GM23338 (cell line): ENCODE data around the gene GP1BB. TPM values are rescaled to one million over a fixed set of nuclear protein-coding genes. Genes with fewer than 3 reads are reported as not detected.

Experiments used
- ATAC-seq: fragments of 200-7000 bp; cut with Tn5 transposase; 3 replicates; pipeline ENCODE4 v1.9.1; 2020
- DNase-seq: peaks from one replicate; pipeline ENCODE4 v3.0.0-alpha.2; 2015; ENCODE audit warnings: low spot score
- H2AFZ ChIP-seq: fragments of 200-600 bp; sonication (generic); 2 replicates; pipeline ENCODE4 v1.8.0; 2016; ENCODE audit warnings: antibody characterized with exemption, mild to moderate bottlenecking, moderate library complexity
- H3F3A ChIP-seq: fragments of 200-600 bp; sonication (generic); replicated peaks from 2 replicates; pipeline ENCODE4 v1.8.0; 2017; ENCODE audit warnings: antibody characterized with exemption, mixed run types, low read depth
- H3K27ac ChIP-seq: fragments of 200-600 bp; sonication (generic); 2 replicates; pipeline ENCODE4 v1.6.1; 2016; ENCODE audit warnings: low read depth
- H3K27me3 ChIP-seq: fragments of 200-600 bp; sonication (generic); 2 replicates; pipeline ENCODE4 v1.8.0; 2016; ENCODE audit warnings: mild to moderate bottlenecking, mixed run types, moderate library complexity; ENCODE audit not compliant: insufficient read depth
- H3K36me3 ChIP-seq: fragments of 200-600 bp; sonication (generic); 2 replicates; pipeline ENCODE4 v1.8.0; 2016; ENCODE audit warnings: mild to moderate bottlenecking; ENCODE audit not compliant: insufficient read depth
- H3K4me1 ChIP-seq: fragments of 200-600 bp; sonication (generic); 2 replicates; pipeline ENCODE4 v1.8.0; 2016; ENCODE audit warnings: mild to moderate bottlenecking, moderate library complexity; ENCODE audit not compliant: insufficient read depth
- H3K4me2 ChIP-seq: fragments of 200-600 bp; sonication (generic); 2 replicates; pipeline ENCODE4 v1.7.1; 2017; ENCODE audit warnings: mixed run types
- H3K4me3 ChIP-seq: fragments of 200-600 bp; sonication (generic); 2 replicates; pipeline ENCODE4 v1.6.1; 2016; ENCODE audit warnings: mixed run types
- H3K79me2 ChIP-seq: fragments of 200-600 bp; sonication (generic); replicated peaks from 2 replicates; pipeline ENCODE4 v1.8.0; 2017; ENCODE audit warnings: mild to moderate bottlenecking; ENCODE audit not compliant: insufficient read depth
- H3K9me2 ChIP-seq: fragments of 200-600 bp; sonication (generic); 2 replicates; pipeline ENCODE4 v1.8.0; 2017; ENCODE audit not compliant: insufficient read depth
- H4K20me1 ChIP-seq: fragments of 200-600 bp; sonication (generic); replicated peaks from 2 replicates; pipeline ENCODE4 v1.8.0; 2017; ENCODE audit warnings: mild to moderate bottlenecking; ENCODE audit not compliant: insufficient read depth
- H3K27ac Mint-ChIP-seq: 2 replicates; pipeline ENCODE4 v1.8.0; 2020; ENCODE audit warnings: inconsistent platforms, mild to moderate bottlenecking, moderate library complexity, mixed read lengths
- H3K27me3 Mint-ChIP-seq: 3 replicates; pipeline ENCODE4 v1.8.0; 2022; ENCODE audit warnings: low read depth, mild to moderate bottlenecking, moderate library complexity, mixed read lengths, inconsistent platforms; ENCODE audit not compliant: insufficient read depth, poor library complexity
- H3K36me3 Mint-ChIP-seq: 3 replicates; pipeline ENCODE4 v1.8.0; 2021; ENCODE audit warnings: low read depth, mild to moderate bottlenecking, inconsistent platforms, moderate library complexity, mixed read lengths
- H3K4me1 Mint-ChIP-seq: 3 replicates; pipeline ENCODE4 v1.8.0; 2020; ENCODE audit warnings: mild to moderate bottlenecking, inconsistent platforms, mixed read lengths
- H3K4me3 Mint-ChIP-seq: 3 replicates; pipeline ENCODE4 v1.8.0; 2021; ENCODE audit warnings: moderate library complexity, mild to moderate bottlenecking, inconsistent platforms, mixed read lengths
- H3K9me3 Mint-ChIP-seq: 3 replicates; pipeline ENCODE4 v1.8.0; 2020; ENCODE audit warnings: moderate library complexity, mild to moderate bottlenecking, inconsistent platforms, mixed read lengths
- CREB1 ChIP-seq: fragments of 250-450 bp; sonication (Bioruptor Pico); IDR thresholded peaks from 2 replicates; pipeline ENCODE4 v1.5.0; 2020; ENCODE audit warnings: low read depth, mild to moderate bottlenecking, moderate library complexity
- EZH2 ChIP-seq: fragments of 200-600 bp; sonication (generic); IDR thresholded peaks from one replicate; pipeline ENCODE4 v1.8.0; 2017; ENCODE audit warnings: antibody characterized with exemption, mild to moderate bottlenecking, low read depth; ENCODE audit not compliant: unreplicated experiment
- EZH2phosphoT487 ChIP-seq: fragments of 200-600 bp; sonication (generic); IDR thresholded peaks from one replicate; pipeline ENCODE4 v1.8.1; 2018; ENCODE audit warnings: antibody characterized with exemption; ENCODE audit not compliant: unreplicated experiment
- JUNB ChIP-seq: IDR thresholded peaks from one replicate; pipeline ENCODE4 v1.6.1; 2016; ENCODE audit warnings: antibody characterized with exemption; ENCODE audit not compliant: unreplicated experiment
- NANOG ChIP-seq: IDR thresholded peaks from 2 replicates; pipeline ENCODE4 v1.6.1; 2016; ENCODE audit warnings: antibody characterized with exemption, borderline replicate concordance
- POLR2AphosphoS5 ChIP-seq: IDR thresholded peaks from 2 replicates; pipeline ENCODE4 v1.6.1; 2016; ENCODE audit warnings: antibody characterized with exemption, low read depth
- REST ChIP-seq: IDR thresholded peaks from one replicate; pipeline ENCODE4 v1.6.1; 2018; ENCODE audit warnings: antibody characterized with exemption; ENCODE audit not compliant: unreplicated experiment
- STAT1 ChIP-seq: IDR thresholded peaks from one replicate; pipeline ENCODE4 v1.6.1; 2016; ENCODE audit warnings: antibody characterized with exemption; ENCODE audit not compliant: unreplicated experiment
- ZNF114 ChIP-seq: fragments of 250-450 bp; sonication (Bioruptor Pico); IDR thresholded peaks from 2 replicates; pipeline ENCODE4 v1.5.0; 2020; ENCODE audit warnings: mild to moderate bottlenecking, moderate library complexity
- ZNF331 ChIP-seq: fragments of 250-450 bp; sonication (Bioruptor Pico); IDR thresholded peaks from 2 replicates; pipeline ENCODE4 v1.5.0; 2020; ENCODE audit warnings: low read depth, mild to moderate bottlenecking, moderate library complexity
- ZNF462 ChIP-seq: fragments of 250-450 bp; sonication (Bioruptor Pico); IDR thresholded peaks from 2 replicates; pipeline ENCODE4 v1.5.0; 2020; ENCODE audit warnings: mild to moderate bottlenecking, moderate library complexity
- polyA plus RNA-seq: library from polyadenylated mRNA; unstranded; fragments of >200 nt; fragmentation: Nextera tagmentation; extraction: Ambion mirVana; gene quantifications from 2 replicates; pipeline ENCODE4 v1.2.1, GENCODE V29; 2016
- total RNA-seq: library from RNA; depleted of rRNA; stranded (reverse); fragments of >200 nt; shearing (Covaris generic); gene quantifications from 2 replicates; pipeline ENCODE4 v1.2.3, GENCODE V29; 2014
- TF ChIP-seq, protein P1 (sequence below), 2 experiments: fragments of 200-600 bp in 1 of 2; sonication (generic) in 1 of 2; conservative IDR thresholded peaks; 2 replicates each; pipeline versions ENCODE4 v1.5.1 to v1.6.1; 2016 to 2017; ENCODE audit warnings: antibody characterized with exemption in 2 of 2, low read depth in 2 of 2, mild to moderate bottlenecking in 2 of 2, moderate library complexity in 1 of 2
- TF ChIP-seq, protein P2 (sequence below): IDR thresholded peaks from 2 replicates; pipeline ENCODE4 v1.6.1; 2016; ENCODE audit warnings: antibody characterized with exemption

Gene GP1BB
- total and polyA plus RNA-seq, 2 experiments from 2014 or later, result 0.53 to 1.3 TPM

- ATAC-seq, result no peak
- Mint-ChIP-seq H3K4me3 (no peak overlapping the region; the same call in 2 of the 3 replicates), H3K36me3 (peaks cover 11% of the 10 kb centered on the region; the same call in 2 of the 3 replicates), H3K27ac (no peak overlapping the region), H3K4me1 (peaks cover 9% of the 10 kb centered on the region), H3K27me3 (peaks cover 64% of the 10 kb centered on the region), H3K9me3 (peaks cover 3% of the 10 kb centered on the region; the same call in 1 of the 3 replicates)
- DNase-seq, result no peak
- H3K4me2 ChIP-seq, result no peak overlapping the region
- H3K27me3 ChIP-seq, result peaks cover 88% of the 10 kb centered on the region
- no peaks in the 10 kb centered on the region for H3K79me2 ChIP-seq
- H3K36me3 ChIP-seq, result no peaks in the 10 kb centered on the region
- peaks cover 7% of the 10 kb centered on the region for H4K20me1 ChIP-seq
- H3K9me2 ChIP-seq, result no peaks in the 10 kb centered on the region
- TF ChIP-seq, protein P1, sequence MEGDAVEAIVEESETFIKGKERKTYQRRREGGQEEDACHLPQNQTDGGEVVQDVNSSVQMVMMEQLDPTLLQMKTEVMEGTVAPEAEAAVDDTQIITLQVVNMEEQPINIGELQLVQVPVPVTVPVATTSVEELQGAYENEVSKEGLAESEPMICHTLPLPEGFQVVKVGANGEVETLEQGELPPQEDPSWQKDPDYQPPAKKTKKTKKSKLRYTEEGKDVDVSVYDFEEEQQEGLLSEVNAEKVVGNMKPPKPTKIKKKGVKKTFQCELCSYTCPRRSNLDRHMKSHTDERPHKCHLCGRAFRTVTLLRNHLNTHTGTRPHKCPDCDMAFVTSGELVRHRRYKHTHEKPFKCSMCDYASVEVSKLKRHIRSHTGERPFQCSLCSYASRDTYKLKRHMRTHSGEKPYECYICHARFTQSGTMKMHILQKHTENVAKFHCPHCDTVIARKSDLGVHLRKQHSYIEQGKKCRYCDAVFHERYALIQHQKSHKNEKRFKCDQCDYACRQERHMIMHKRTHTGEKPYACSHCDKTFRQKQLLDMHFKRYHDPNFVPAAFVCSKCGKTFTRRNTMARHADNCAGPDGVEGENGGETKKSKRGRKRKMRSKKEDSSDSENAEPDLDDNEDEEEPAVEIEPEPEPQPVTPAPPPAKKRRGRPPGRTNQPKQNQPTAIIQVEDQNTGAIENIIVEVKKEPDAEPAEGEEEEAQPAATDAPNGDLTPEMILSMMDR (conservative IDR thresholded peaks at IDR 0.05; ENCODE audit: low read depth in 2 of 2), result no peak
- TF ChIP-seq CREB1 (CRISPR knock-in tag) (no peak), EZH2phosphoT487 (no peak), JUNB (no peak), ZNF462 (CRISPR knock-in tag) (no peak), STAT1 (no peak), POLR2AphosphoS5 (no peak), EZH2 (no peak), ZNF114 (CRISPR knock-in tag) (no peak), ZNF331 (CRISPR knock-in tag) (no peak), REST (no peak), NANOG (no peak)
- TF ChIP-seq, protein P2, sequence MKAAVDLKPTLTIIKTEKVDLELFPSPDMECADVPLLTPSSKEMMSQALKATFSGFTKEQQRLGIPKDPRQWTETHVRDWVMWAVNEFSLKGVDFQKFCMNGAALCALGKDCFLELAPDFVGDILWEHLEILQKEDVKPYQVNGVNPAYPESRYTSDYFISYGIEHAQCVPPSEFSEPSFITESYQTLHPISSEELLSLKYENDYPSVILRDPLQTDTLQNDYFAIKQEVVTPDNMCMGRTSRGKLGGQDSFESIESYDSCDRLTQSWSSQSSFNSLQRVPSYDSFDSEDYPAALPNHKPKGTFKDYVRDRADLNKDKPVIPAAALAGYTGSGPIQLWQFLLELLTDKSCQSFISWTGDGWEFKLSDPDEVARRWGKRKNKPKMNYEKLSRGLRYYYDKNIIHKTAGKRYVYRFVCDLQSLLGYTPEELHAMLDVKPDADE, result no peak
- no peak overlapping the region for H2AFZ ChIP-seq
- no peak overlapping the region for H3K4me3 ChIP-seq
- H3K27ac ChIP-seq, result no peak overlapping the region
- no peaks in the 10 kb centered on the region for H3F3A ChIP-seq
- H3K4me1 ChIP-seq, result peaks cover 4% of the 10 kb centered on the region; the same call in 1 of the 2 replicates
These were observed 6.2 kb upstream of the GP1BB start for GRCh38 chr22:19717181-19717580.
